ENCODE results near the gene ZBTB21.

DNA sequence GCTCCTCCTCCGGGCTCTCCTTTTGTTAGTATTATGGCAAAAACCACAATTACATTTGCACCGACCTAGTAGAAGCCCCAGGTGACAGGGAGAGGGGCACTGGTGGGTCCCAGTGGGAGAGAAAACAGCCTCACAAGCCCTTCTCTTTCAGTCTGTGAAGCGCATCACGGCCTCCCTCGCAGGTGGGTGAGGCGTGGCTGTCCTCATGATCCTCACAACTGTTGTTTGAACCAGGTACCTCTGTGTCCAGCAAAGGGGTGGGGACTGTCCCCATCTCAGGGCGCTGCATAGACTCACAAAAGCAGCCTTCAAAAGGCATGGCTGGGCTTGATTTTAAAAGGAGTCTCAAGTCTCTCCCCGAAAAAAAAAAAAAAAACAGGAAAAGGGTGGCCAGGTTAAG lies 48.4 kb downstream of the ZBTB21 start:
- no peak for TF ChIP-seq CTCF (IDR thresholded peaks at IDR 0.05)
- no peak for TF ChIP-seq REST (IDR thresholded peaks at IDR 0.05; ENCODE audit: insufficient read depth in 1 of 2, low read depth in 2 of 2, low read length in 1 of 2)
- TF ChIP-seq SIN3A (IDR thresholded peaks at IDR 0.05; ENCODE audit: borderline replicate concordance, insufficient read depth, low read depth, low read length) = no peak
